ENCODE measurements around the gene PLK2. TPM values are rescaled to one million over a fixed set of nuclear protein-coding genes. Genes with fewer than 3 reads are reported as not detected.

Gene PLK2
- total RNA-seq, 1 donor from 2014 or later, result 613 TPM

DNA sequence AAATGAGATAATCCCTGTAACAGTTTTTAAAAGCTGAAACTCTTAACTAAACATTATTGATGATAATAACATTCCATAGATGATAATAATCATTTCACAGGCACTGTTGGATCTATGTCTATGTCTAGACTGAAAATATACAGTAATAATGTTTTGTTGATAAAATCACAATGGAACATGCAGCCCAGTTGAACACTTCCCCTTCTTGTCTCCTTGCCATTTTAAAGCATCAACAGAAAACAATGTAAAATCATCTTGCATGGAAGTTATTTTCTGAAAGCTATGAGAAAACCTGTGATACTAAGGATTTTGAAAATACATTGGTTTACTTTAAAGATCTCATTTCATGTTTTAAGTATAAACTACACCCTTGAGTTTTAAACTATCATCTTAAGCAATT lies 33.3 kb upstream of the PLK2 start:
- H3K4me3 ChIP-seq (ENCODE audit: low read depth, low read length), result no peak overlapping the region
- no peak for DNase-seq (ENCODE audit: low read depth)
- no peak for TF ChIP-seq CTCF (conservative IDR thresholded peaks at IDR 0.05; ENCODE audit: low read depth, low read length)

- H3K4me3 ChIP-seq (ENCODE audit: low read depth, low read length), result no peak within 1 kb of the TSS
- no peak for TF ChIP-seq CTCF (conservative IDR thresholded peaks at IDR 0.05; ENCODE audit: low read depth, low read length)
- no peak for DNase-seq (ENCODE audit: low read depth)
Observed at GRCh38 chr5:58491216-58491892, 31.5 kb upstream of the PLK2 start, which contains the start of gene GAPT. GAPT (plus strand) TSS chr5:58491435; CDS start chr5:58494537, 3,102 bp downstream.

- no peak for TF ChIP-seq CTCF (conservative IDR thresholded peaks at IDR 0.05; ENCODE audit: low read depth, low read length)
- no peak for DNase-seq (ENCODE audit: low read depth)
- H3K4me3 ChIP-seq (ENCODE audit: low read depth, low read length), result no peak overlapping the region
Observed at GRCh38 chr5:58490402-58491050, 30.6 kb upstream of the PLK2 start.

DNA sequence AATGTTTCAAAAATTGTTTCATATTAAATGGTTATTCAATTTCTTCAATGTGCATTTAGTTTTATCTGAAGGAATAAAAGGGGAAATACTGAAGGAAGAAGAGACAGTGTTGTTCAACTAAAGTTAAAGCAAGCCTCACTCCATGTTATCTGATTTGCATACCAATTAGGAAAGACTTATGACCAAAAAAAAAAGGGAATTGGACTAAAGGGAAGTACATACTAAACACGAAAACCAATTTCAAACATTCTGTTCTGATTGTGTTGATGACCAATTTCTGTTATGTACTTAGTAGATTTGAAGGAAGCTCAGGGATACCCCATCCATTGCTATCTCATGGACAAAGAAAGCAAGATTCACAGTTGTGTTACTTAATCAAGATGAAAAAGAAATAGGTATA lies 26.4 kb upstream of the PLK2 start:
- H3K4me3 ChIP-seq (ENCODE audit: low read depth, low read length), result no peak overlapping the region
- DNase-seq (ENCODE audit: low read depth), result no peak
- no peak for TF ChIP-seq CTCF (conservative IDR thresholded peaks at IDR 0.05; ENCODE audit: low read depth, low read length)

GRCh38 chr5:58484505-58484904 lies 24.6 kb upstream of the PLK2 start:
- no peak overlapping the region for H3K4me3 ChIP-seq (ENCODE audit: low read depth, low read length)
- no peak for DNase-seq (ENCODE audit: low read depth)
- no peak for TF ChIP-seq CTCF (conservative IDR thresholded peaks at IDR 0.05; ENCODE audit: low read depth, low read length)

- DNase-seq (ENCODE audit: low read depth), result no peak
- no peak overlapping the region for H3K4me3 ChIP-seq (ENCODE audit: low read depth, low read length)
- TF ChIP-seq CTCF (conservative IDR thresholded peaks at IDR 0.05; ENCODE audit: low read depth, low read length), result no peak
Observed at GRCh38 chr5:58482536-58482935, 22.6 kb upstream of the PLK2 start.

DNA sequence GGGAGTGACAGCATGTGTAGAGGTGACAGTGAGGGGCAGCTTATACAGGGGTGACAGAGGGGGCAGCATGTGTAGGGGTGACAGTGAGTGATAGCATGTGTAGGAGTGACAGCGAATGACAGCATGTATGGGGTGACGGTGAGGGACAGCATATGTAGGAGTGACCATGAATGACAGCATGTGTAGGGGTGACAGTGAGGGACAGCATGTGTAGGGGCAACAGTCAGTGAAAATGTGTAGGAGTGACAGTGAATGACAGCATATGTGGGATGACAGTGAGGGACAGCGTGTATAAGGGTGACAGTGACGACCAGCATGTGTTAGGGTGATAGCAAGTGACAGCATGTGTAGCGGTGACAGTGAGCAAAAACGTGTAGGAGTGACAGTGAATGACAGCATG lies 21.9 kb upstream of the PLK2 start:
- DNase-seq (ENCODE audit: low read depth), result no peak
- TF ChIP-seq CTCF (conservative IDR thresholded peaks at IDR 0.05; ENCODE audit: low read depth, low read length), result no peak

More for the DNA sequence above, 21.9 kb upstream of the PLK2 start:
- no peak overlapping the region for H3K4me3 ChIP-seq (ENCODE audit: low read depth, low read length)
